Measurements from ENCODE around the gene CTDSP1.

Gene CTDSP1

GRCh38 chr2:218387369-218388194, 12.1 kb upstream of the CTDSP1 start:
- no CpG with 5 or more reads among the region's 38 CpGs for WGBS, 2 donors (ENCODE audit: extremely low coverage in 2 of 2, insufficient read length in 2 of 2, insufficient replicate concordance in 1 of 2)
- peaks cover 0 to 1% of the 10 kb centered on the region in 2 donors for H3K4me1 ChIP-seq (ENCODE audit: control insufficient read depth in 2 of 2, insufficient read depth in 1 of 2, low read depth in 1 of 2, low read length in 2 of 2)
- H4K8ac ChIP-seq (ENCODE audit: low read depth, low read length), result peak overlapping the region; percentile 100
- peak overlapping the region; percentile 54 for H2AFZ ChIP-seq (ENCODE audit: low read length)
- no peak overlapping the region for H2BK15ac ChIP-seq (ENCODE audit: low read length)
- peak overlapping the region; percentile 73 for H3K4me2 ChIP-seq (ENCODE audit: insufficient read depth, low read length, poor library complexity, severe bottlenecking)
- peaks cover 0 to 43% (median 13%) of the 10 kb centered on the region in 3 experiments for H3K27me3 ChIP-seq (ENCODE audit: control insufficient read depth in 3 of 3, insufficient read depth in 3 of 3, low read depth in 1 of 3, low read length in 3 of 3)
- H3K9me3 ChIP-seq (replicated peaks in 1 of 2; ENCODE audit: control insufficient read depth in 2 of 2, insufficient read depth in 1 of 2, low read depth in 1 of 2, low read length in 2 of 2), result no peaks in the 10 kb centered on the region
- peak overlapping the region; percentile 97 for H3K18ac ChIP-seq (ENCODE audit: low read length)
- peak overlapping the region; percentile 85 for H3K23ac ChIP-seq (ENCODE audit: low read depth, low read length, poor library complexity)
- H3K36me3 ChIP-seq (replicated peaks in 1 of 2; ENCODE audit: control insufficient read depth in 2 of 2, insufficient read depth in 2 of 2, low read length in 2 of 2), result no peaks in the 10 kb centered on the region
- H3K79me1 ChIP-seq (ENCODE audit: low read depth, low read length), result no peaks in the 10 kb centered on the region
- H2BK5ac ChIP-seq (ENCODE audit: low read length), result no peak overlapping the region
- H2AK5ac ChIP-seq (ENCODE audit: low read depth, low read length), result no peak overlapping the region
- H3K4me3 ChIP-seq (ENCODE audit: low read length in 2 of 2), result peak overlapping the region in 1 of 2 donors; percentile 71
- H4K91ac ChIP-seq (ENCODE audit: low read depth, low read length, poor library complexity), result no peak overlapping the region
- H3K4ac ChIP-seq (ENCODE audit: low read length), result no peak overlapping the region
- H2BK120ac ChIP-seq (ENCODE audit: low read depth, low read length), result no peak overlapping the region
- H3K27ac ChIP-seq (replicated peaks; ENCODE audit: low read length), result no peak overlapping the region
- no peak overlapping the region for H3K14ac ChIP-seq (ENCODE audit: low read length)
- H2BK12ac ChIP-seq (ENCODE audit: low read length), result peak overlapping the region; percentile 98
- peak overlapping the region; percentile 77 for H3K9ac ChIP-seq (ENCODE audit: low read depth, low read length, poor library complexity)
- DNase-seq (ENCODE audit: low spot score), result no peak

- H2BK120ac ChIP-seq (ENCODE audit: low read depth, low read length), result peak overlapping the region; percentile 39
- no CpG with 5 or more reads among the region's 17 CpGs for WGBS, 2 donors (ENCODE audit: extremely low coverage in 2 of 2, insufficient read length in 2 of 2, insufficient replicate concordance in 1 of 2)
Measured at GRCh38 chr2:218389333-218390150, 10.1 kb upstream of the CTDSP1 start.

GRCh38 chr2:218391202-218391601, 8.5 kb upstream of the CTDSP1 start:
- Histone ChIP-seq H2BK5ac (ENCODE audit: low read length) (no peak overlapping the region), H3K4me3 (ENCODE audit: low read length in 2 of 2) (no peak overlapping the region), H2AK5ac (ENCODE audit: low read depth, low read length) (peak overlapping the region; percentile 64), H3K18ac (ENCODE audit: low read length) (no peak overlapping the region), H3K23ac (ENCODE audit: low read depth, low read length, poor library complexity) (no peak overlapping the region), H3K27ac (replicated peaks; ENCODE audit: low read length) (no peak overlapping the region), H2BK120ac (ENCODE audit: low read depth, low read length) (no peak overlapping the region), H3K4me2 (ENCODE audit: insufficient read depth, low read length, poor library complexity, severe bottlenecking) (no peak overlapping the region), H3K4me1 (ENCODE audit: control insufficient read depth in 2 of 2, insufficient read depth in 1 of 2, low read depth in 1 of 2, low read length in 2 of 2) (peaks cover 0 to 9% of the 10 kb centered on the region in 2 donors), H3K9me3 (replicated peaks in 1 of 2; ENCODE audit: control insufficient read depth in 2 of 2, insufficient read depth in 1 of 2, low read depth in 1 of 2, low read length in 2 of 2) (peaks cover 0 to 3% of the 10 kb centered on the region in 2 donors), H3K14ac (ENCODE audit: low read length) (peak overlapping the region; percentile 57), H4K8ac (ENCODE audit: low read depth, low read length) (no peak overlapping the region), H4K91ac (ENCODE audit: low read depth, low read length, poor library complexity) (no peak overlapping the region), H3K27me3 (ENCODE audit: control insufficient read depth in 3 of 3, insufficient read depth in 3 of 3, low read depth in 1 of 3, low read length in 3 of 3) (peaks cover 0 to 43% (median 17%) of the 10 kb centered on the region in 3 experiments), H3K79me1 (ENCODE audit: low read depth, low read length) (peaks cover 2% of the 10 kb centered on the region), H3K36me3 (replicated peaks in 1 of 2; ENCODE audit: control insufficient read depth in 2 of 2, insufficient read depth in 2 of 2, low read length in 2 of 2) (no peaks in the 10 kb centered on the region), H2BK12ac (ENCODE audit: low read length) (no peak overlapping the region), H3K4ac (ENCODE audit: low read length) (peak overlapping the region; percentile 56), H3K9ac (ENCODE audit: low read depth, low read length, poor library complexity) (no peak overlapping the region), H2AFZ (ENCODE audit: low read length) (no peak overlapping the region), H2BK15ac (ENCODE audit: low read length) (peak overlapping the region; percentile 68)
- no peak for DNase-seq (ENCODE audit: low spot score)
- no CpG with 5 or more reads among the region's 23 CpGs for WGBS, 2 donors (ENCODE audit: extremely low coverage in 2 of 2, insufficient read length in 2 of 2, insufficient replicate concordance in 1 of 2)

More at GRCh38 chr2:218389333-218390150, 10.1 kb upstream of the CTDSP1 start:
- H3K27me3 ChIP-seq (ENCODE audit: control insufficient read depth in 3 of 3, insufficient read depth in 3 of 3, low read depth in 1 of 3, low read length in 3 of 3), result peaks cover 0 to 40% (median 13%) of the 10 kb centered on the region in 3 experiments
- peak overlapping the region; percentile 78 for H2AK5ac ChIP-seq (ENCODE audit: low read depth, low read length)
- H3K4ac ChIP-seq (ENCODE audit: low read length), result no peak overlapping the region
- no peak overlapping the region for H3K14ac ChIP-seq (ENCODE audit: low read length)
- no peak overlapping the region for H3K9ac ChIP-seq (ENCODE audit: low read depth, low read length, poor library complexity)
- no peak overlapping the region for H2BK12ac ChIP-seq (ENCODE audit: low read length)
- H2BK5ac ChIP-seq (ENCODE audit: low read length), result no peak overlapping the region
- DNase-seq (ENCODE audit: low spot score), result no peak
- no peak overlapping the region for H4K91ac ChIP-seq (ENCODE audit: low read depth, low read length, poor library complexity)
- no peaks in the 10 kb centered on the region for H3K79me1 ChIP-seq (ENCODE audit: low read depth, low read length)
- no peak overlapping the region for H3K4me3 ChIP-seq (ENCODE audit: low read length in 2 of 2)
- no peak overlapping the region for H2AFZ ChIP-seq (ENCODE audit: low read length)
- peak overlapping the region; percentile 28 for H2BK15ac ChIP-seq (ENCODE audit: low read length)
- no peak overlapping the region for H3K4me2 ChIP-seq (ENCODE audit: insufficient read depth, low read length, poor library complexity, severe bottlenecking)
- H3K9me3 ChIP-seq (replicated peaks in 1 of 2; ENCODE audit: control insufficient read depth in 2 of 2, insufficient read depth in 1 of 2, low read depth in 1 of 2, low read length in 2 of 2), result no peaks in the 10 kb centered on the region
- H3K4me1 ChIP-seq (ENCODE audit: control insufficient read depth in 2 of 2, insufficient read depth in 1 of 2, low read depth in 1 of 2, low read length in 2 of 2), result peaks cover 0 to 4% of the 10 kb centered on the region in 2 donors
- no peak overlapping the region for H4K8ac ChIP-seq (ENCODE audit: low read depth, low read length)
- no peak overlapping the region for H3K27ac ChIP-seq (replicated peaks; ENCODE audit: low read length)
- no peaks in the 10 kb centered on the region for H3K36me3 ChIP-seq (replicated peaks in 1 of 2; ENCODE audit: control insufficient read depth in 2 of 2, insufficient read depth in 2 of 2, low read length in 2 of 2)
- H3K18ac ChIP-seq (ENCODE audit: low read length), result no peak overlapping the region
- no peak overlapping the region for H3K23ac ChIP-seq (ENCODE audit: low read depth, low read length, poor library complexity)

- H3K14ac ChIP-seq (ENCODE audit: low read length), result no peak overlapping the region
- peaks cover 0 to 3% of the 10 kb centered on the region in 2 donors for H3K9me3 ChIP-seq (replicated peaks in 1 of 2; ENCODE audit: control insufficient read depth in 2 of 2, insufficient read depth in 1 of 2, low read depth in 1 of 2, low read length in 2 of 2)
- H3K4me2 ChIP-seq (ENCODE audit: insufficient read depth, low read length, poor library complexity, severe bottlenecking), result no peak overlapping the region
- no peak overlapping the region for H4K91ac ChIP-seq (ENCODE audit: low read depth, low read length, poor library complexity)
- no peak overlapping the region for H3K27ac ChIP-seq (replicated peaks; ENCODE audit: low read length)
- no CpG with 5 or more reads among the region's 5 CpGs for WGBS, 2 donors (ENCODE audit: extremely low coverage in 2 of 2, insufficient read length in 2 of 2, insufficient replicate concordance in 1 of 2)
- H3K79me1 ChIP-seq (ENCODE audit: low read depth, low read length), result peaks cover 2% of the 10 kb centered on the region
- H2BK12ac ChIP-seq (ENCODE audit: low read length), result no peak overlapping the region
- H3K9ac ChIP-seq (ENCODE audit: low read depth, low read length, poor library complexity), result no peak overlapping the region
- no peak overlapping the region for H3K4ac ChIP-seq (ENCODE audit: low read length)
- no peak overlapping the region for H3K23ac ChIP-seq (ENCODE audit: low read depth, low read length, poor library complexity)
- no peak overlapping the region for H2BK5ac ChIP-seq (ENCODE audit: low read length)
- H3K4me3 ChIP-seq (ENCODE audit: low read length in 2 of 2), result no peak overlapping the region
- no peak overlapping the region for H2AK5ac ChIP-seq (ENCODE audit: low read depth, low read length)
- no peak for DNase-seq (ENCODE audit: low spot score)
- peaks cover 6 to 42% (median 18%) of the 10 kb centered on the region in 3 experiments for H3K27me3 ChIP-seq (ENCODE audit: control insufficient read depth in 3 of 3, insufficient read depth in 3 of 3, low read depth in 1 of 3, low read length in 3 of 3)
- no peak overlapping the region for H4K8ac ChIP-seq (ENCODE audit: low read depth, low read length)
- no peaks in the 10 kb centered on the region for H3K36me3 ChIP-seq (replicated peaks in 1 of 2; ENCODE audit: control insufficient read depth in 2 of 2, insufficient read depth in 2 of 2, low read length in 2 of 2)
- H2BK15ac ChIP-seq (ENCODE audit: low read length), result no peak overlapping the region
- H2BK120ac ChIP-seq (ENCODE audit: low read depth, low read length), result no peak overlapping the region
- H2AFZ ChIP-seq (ENCODE audit: low read length), result no peak overlapping the region
- H3K4me1 ChIP-seq (ENCODE audit: control insufficient read depth in 2 of 2, insufficient read depth in 1 of 2, low read depth in 1 of 2, low read length in 2 of 2), result peaks cover 10 to 17% of the 10 kb centered on the region in 2 donors
- no peak overlapping the region for H3K18ac ChIP-seq (ENCODE audit: low read length)
Measured at GRCh38 chr2:218392459-218392858, 7.2 kb upstream of the CTDSP1 start.

Data from neuronal stem cell (in vitro differentiated cells).